GM19035 (cell line): ENCODE results near the gene C1QTNF9.
"Not testable (repeated sequence)": the region's sequence is repeated elsewhere in the genome, so short reads cannot be mapped to it uniquely, and the experiment has no call there.

Source experiments
- ATAC-seq: cut with Tn5 transposase; IDR thresholded peaks from one replicate; pipeline ENCODE4 v1.9.1; 2021; ENCODE audit not compliant: unreplicated experiment

Gene C1QTNF9

GRCh38 chr13:24319641-24320040 lies 10.3 kb downstream of the C1QTNF9 start:
- ATAC-seq, result not testable (repeated sequence)

- not testable (repeated sequence) for ATAC-seq
Measured at GRCh38 chr13:24321416-24321815, 12.0 kb downstream of the C1QTNF9 start.

GRCh38 chr13:24322470-24322869 lies 13.1 kb downstream of the C1QTNF9 start:
- ATAC-seq, result not testable (repeated sequence)

- ATAC-seq, result no peak
Measured at GRCh38 chr13:24323036-24323738, 13.8 kb downstream of the C1QTNF9 start.

- ATAC-seq, result no peak
Measured at GRCh38 chr13:24323739-24324075, 14.3 kb downstream of the C1QTNF9 start.

GRCh38 chr13:24327598-24327997 lies 18.2 kb downstream of the C1QTNF9 start:
- ATAC-seq, result not testable (repeated sequence)

- ATAC-seq, result no peak
Measured at GRCh38 chr13:24328145-24328544, 18.8 kb downstream of the C1QTNF9 start.

GRCh38 chr13:24338721-24339120 lies 29.3 kb downstream of the C1QTNF9 start:
- no peak for ATAC-seq

- ATAC-seq, result no peak
Measured at GRCh38 chr13:24339937-24340607, 30.7 kb downstream of the C1QTNF9 start.

GRCh38 chr13:24340608-24340955 lies 31.2 kb downstream of the C1QTNF9 start:
- ATAC-seq, result no peak

GRCh38 chr13:24341439-24341838 lies 32.1 kb downstream of the C1QTNF9 start:
- ATAC-seq, result no peak

GRCh38 chr13:24348385-24348784 lies 39.0 kb downstream of the C1QTNF9 start:
- no peak for ATAC-seq

GRCh38 chr13:24348797-24349515 lies 39.6 kb downstream of the C1QTNF9 start:
- ATAC-seq, result no peak

- ATAC-seq, result not testable (repeated sequence)
Measured at GRCh38 chr13:24349778-24350664, 40.6 kb downstream of the C1QTNF9 start.

- ATAC-seq, result no peak
Measured at GRCh38 chr13:24351423-24351822, 42.0 kb downstream of the C1QTNF9 start.

- no peak for ATAC-seq
Measured at GRCh38 chr13:24353736-24354135, 44.4 kb downstream of the C1QTNF9 start.

- no peak for ATAC-seq
Measured at GRCh38 chr13:24355103-24355502, 45.7 kb downstream of the C1QTNF9 start.

GRCh38 chr13:24356270-24356669 lies 46.9 kb downstream of the C1QTNF9 start:
- ATAC-seq, result no peak

GRCh38 chr13:24356837-24357236 lies 47.5 kb downstream of the C1QTNF9 start:
- ATAC-seq, result no peak

- no peak for ATAC-seq
Measured at GRCh38 chr13:24357756-24358155, 48.4 kb downstream of the C1QTNF9 start.

GRCh38 chr13:24358836-24359235 lies 49.5 kb downstream of the C1QTNF9 start:
- not testable (repeated sequence) for ATAC-seq
